Activated T-helper 1 cell treated with anti-CD3 and anti-CD28 coated beads, Interleukin-12 subunit alpha, Interleukin-12 subunit beta, Interleukin-2, Interleukin-4 antibody, amounts not matched to agents 30 ng/mL and 10 ng/mL and 1 ng/mL, durations not matched to agents 14 hours and 24 hours and 36 hours (primary cell): Measurements from ENCODE around the gene UBE4B. TPM values are rescaled to one million over a fixed set of nuclear protein-coding genes. Genes with fewer than 3 reads are reported as not detected.
"Not testable (repeated sequence)": the region's sequence is repeated elsewhere in the genome, so short reads cannot be mapped to it uniquely, and the experiment has no call there.

Experiments
- DNase-seq: peaks from one replicate; pipeline ENCODE4 v3.0.0; 2021; ENCODE audit warnings: low spot score
- H3K27ac Mint-ChIP-seq: one replicate; pipeline ENCODE4 v1.8.0; 2021; ENCODE audit warnings: mild to moderate bottlenecking, mixed read lengths
- H3K27me3 Mint-ChIP-seq: one replicate; pipeline ENCODE4 v1.8.0; 2022; ENCODE audit warnings: mild to moderate bottlenecking, moderate library complexity, mixed read lengths; ENCODE audit not compliant: insufficient read depth
- H3K36me3 Mint-ChIP-seq: one replicate; pipeline ENCODE4 v1.8.0; 2021; ENCODE audit warnings: low read depth, mixed read lengths
- H3K4me1 Mint-ChIP-seq: one replicate; pipeline ENCODE4 v1.8.0; 2021; ENCODE audit warnings: low read depth, mixed read lengths
- H3K4me3 Mint-ChIP-seq: one replicate; pipeline ENCODE4 v1.8.0; 2021; ENCODE audit warnings: mild to moderate bottlenecking, moderate library complexity, mixed read lengths
- H3K9me3 Mint-ChIP-seq: one replicate; pipeline ENCODE4 v1.8.0; 2021; ENCODE audit warnings: mixed read lengths
- intact Hi-C: fragments of 100-400 bp; cut with micrococcal nuclease; formaldehyde crosslinking; loops from one replicate; pipeline ENCODE4 v1.15.1; 2024
- total RNA-seq: library from RNA; stranded (reverse); gene quantifications from 2 replicates; pipeline ENCODE4 v1.2.3, GENCODE V29; 2022

The UBE4B gene
- total RNA-seq, 1 donor from 2014 or later, result 31.3 TPM

GRCh38 chr1:10019561-10019960 is 13.2 kb upstream of the UBE4B start:
- Mint-ChIP-seq H3K27me3 (peaks cover 9% of the 10 kb centered on the region), H3K9me3 (no peaks in the 10 kb centered on the region), H3K27ac (no peak overlapping the region), H3K4me1 (no peaks in the 10 kb centered on the region), H3K4me3 (no peak overlapping the region), H3K36me3 (no peaks in the 10 kb centered on the region)
- intact Hi-C loops, result no loop called here
- DNase-seq, result no peak

- H3K9me3 Mint-ChIP-seq, result no peaks in the 10 kb centered on the region
- no peaks in the 10 kb centered on the region for H3K4me1 Mint-ChIP-seq
- no peak for DNase-seq
- H3K4me3 Mint-ChIP-seq, result no peak overlapping the region
- intact Hi-C loops, result no loop called here
- peaks cover 7% of the 10 kb centered on the region for H3K27me3 Mint-ChIP-seq
- H3K36me3 Mint-ChIP-seq, result no peaks in the 10 kb centered on the region
- no peak overlapping the region for H3K27ac Mint-ChIP-seq
Observed at GRCh38 chr1:10020086-10020485, 12.7 kb upstream of the UBE4B start.

GRCh38 chr1:10020678-10021077 is 12.1 kb upstream of the UBE4B start:
- H3K4me1 Mint-ChIP-seq, intact Hi-C loops, H3K9me3 Mint-ChIP-seq, H3K27me3 Mint-ChIP-seq, H3K36me3 Mint-ChIP-seq, DNase-seq, H3K27ac Mint-ChIP-seq, H3K4me3 Mint-ChIP-seq: not testable (repeated sequence)

DNA sequence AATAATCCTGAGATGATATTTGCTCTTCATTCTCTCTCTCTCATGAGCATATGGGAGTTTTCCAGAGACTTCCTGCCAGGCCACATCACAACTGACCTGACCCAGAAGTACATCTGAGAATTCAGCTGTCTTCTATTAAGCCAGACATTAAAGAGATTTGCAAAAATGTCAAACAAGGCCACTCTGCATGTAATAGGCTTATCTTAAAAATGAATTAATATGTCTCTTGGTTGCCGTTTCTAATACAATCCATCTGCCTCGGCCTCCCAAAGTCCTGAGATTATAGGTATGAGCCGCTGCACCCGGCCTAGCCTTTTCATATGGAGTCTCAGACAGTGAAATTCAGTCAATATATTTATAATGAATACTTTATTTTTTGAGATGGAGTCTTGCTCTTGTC is 10.8 kb upstream of the UBE4B start:
- DNase-seq, H3K4me1 Mint-ChIP-seq, H3K4me3 Mint-ChIP-seq, H3K27ac Mint-ChIP-seq, intact Hi-C loops, H3K9me3 Mint-ChIP-seq, H3K27me3 Mint-ChIP-seq, H3K36me3 Mint-ChIP-seq: not testable (repeated sequence)

GRCh38 chr1:10022656-10023055 is 10.1 kb upstream of the UBE4B start:
- intact Hi-C loops, result no loop called here
- Mint-ChIP-seq H3K4me3 (no peak overlapping the region), H3K27ac (no peak overlapping the region), H3K36me3 (no peaks in the 10 kb centered on the region), H3K4me1 (no peaks in the 10 kb centered on the region), H3K9me3 (no peaks in the 10 kb centered on the region), H3K27me3 (peaks cover 3% of the 10 kb centered on the region)
- no peak for DNase-seq

DNA sequence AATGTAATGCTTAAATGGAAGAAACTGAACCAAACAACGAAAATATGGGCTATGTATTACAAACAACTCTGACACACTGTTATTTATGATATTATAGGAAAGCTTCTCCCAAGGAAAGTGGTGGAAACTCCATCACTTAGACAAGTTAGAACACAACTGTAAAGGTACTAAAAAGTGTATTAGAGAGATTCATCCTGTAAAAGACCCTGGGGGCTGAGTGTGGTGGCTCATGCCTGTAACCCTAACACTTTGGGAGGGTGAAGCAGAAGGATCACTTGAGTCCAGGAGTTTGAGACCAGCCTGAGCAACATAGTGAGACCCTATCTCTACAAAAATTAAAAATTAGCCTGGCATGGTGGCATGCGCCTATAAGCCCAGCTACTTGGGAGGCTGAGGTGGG is 7.4 kb upstream of the UBE4B start:
- intact Hi-C loops, result no loop called here
- no peak for DNase-seq
- Mint-ChIP-seq H3K9me3 (no peaks in the 10 kb centered on the region), H3K27me3 (peaks cover 2% of the 10 kb centered on the region), H3K27ac (no peak overlapping the region), H3K4me1 (no peaks in the 10 kb centered on the region), H3K36me3 (no peaks in the 10 kb centered on the region), H3K4me3 (no peak overlapping the region)

- intact Hi-C loops, result no loop called here
- no peak overlapping the region for H3K4me3 Mint-ChIP-seq
- H3K9me3 Mint-ChIP-seq, result no peaks in the 10 kb centered on the region
- no peak overlapping the region for H3K27ac Mint-ChIP-seq
- peaks cover 2% of the 10 kb centered on the region for H3K27me3 Mint-ChIP-seq
- peaks cover 1% of the 10 kb centered on the region for H3K4me1 Mint-ChIP-seq
- no peak for DNase-seq
- no peaks in the 10 kb centered on the region for H3K36me3 Mint-ChIP-seq
Observed at GRCh38 chr1:10027027-10027426, 5.7 kb upstream of the UBE4B start.

DNA sequence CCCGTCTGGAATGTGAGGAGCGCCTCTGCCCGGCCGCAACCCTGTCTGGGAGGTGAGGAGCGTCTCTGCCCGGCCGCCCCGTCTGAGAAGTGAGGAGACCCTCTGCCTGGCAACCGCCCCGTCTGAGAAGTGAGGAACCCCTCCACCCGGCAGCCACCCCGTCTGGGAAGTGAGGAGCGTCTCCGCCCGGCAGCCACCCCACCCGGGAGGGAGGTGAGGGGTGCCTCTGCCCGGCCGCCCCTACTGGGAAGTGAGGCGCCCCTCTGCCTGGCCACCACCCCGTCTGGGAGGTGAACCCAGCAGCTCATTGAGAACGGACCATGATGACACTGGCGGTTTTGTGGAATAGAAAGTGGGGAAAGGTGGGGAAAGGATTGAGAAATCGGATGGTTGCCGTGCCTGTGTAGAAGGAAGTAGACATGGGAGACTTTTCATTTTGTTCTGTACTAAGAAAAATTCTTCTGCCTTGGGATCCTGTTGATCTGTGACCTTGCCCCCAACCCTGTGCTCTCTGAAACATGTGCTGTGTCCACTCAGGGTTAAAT is 3.7 kb upstream of the UBE4B start:
- H3K27ac Mint-ChIP-seq, DNase-seq, intact Hi-C loops, H3K36me3 Mint-ChIP-seq, H3K9me3 Mint-ChIP-seq, H3K27me3 Mint-ChIP-seq, H3K4me3 Mint-ChIP-seq: not testable (repeated sequence)
- H3K4me1 Mint-ChIP-seq, result peaks cover 11% of the 10 kb centered on the region

- DNase-seq, result no peak
- peaks cover 23% of the 10 kb centered on the region for H3K4me1 Mint-ChIP-seq
- intact Hi-C loops, result loop anchor here (5.0 kb wide), 1 partner anchor 799 kb away; the partner anchor contains the start of gene H6PD
- H3K27ac Mint-ChIP-seq, result no peak overlapping the region
- H3K27me3 Mint-ChIP-seq, result peaks cover 2% of the 10 kb centered on the region
- H3K9me3 Mint-ChIP-seq, result no peaks in the 10 kb centered on the region
- H3K4me3 Mint-ChIP-seq, result no peak overlapping the region
- H3K36me3 Mint-ChIP-seq, result peaks cover 4% of the 10 kb centered on the region
Observed at GRCh38 chr1:10031461-10031860, 1.3 kb upstream of the UBE4B start.

- Mint-ChIP-seq H3K9me3 (no peaks in the 10 kb centered on the region), H3K4me3 (peak overlapping the region; percentile 93), H3K27ac (peak overlapping the region; percentile 88), H3K4me1 (peaks cover 23% of the 10 kb centered on the region), H3K36me3 (peaks cover 4% of the 10 kb centered on the region), H3K27me3 (peaks cover 2% of the 10 kb centered on the region)
- intact Hi-C loops, result loop anchor here (1.0 to 5.0 kb wide), 6 partner anchors 41 to 801 kb away; partner anchors contain the start of genes H6PD, KIF1B, LZIC and NMNAT1
- DNase-seq, result peak; percentile 2
Observed at GRCh38 chr1:10033359-10033845, 644 bp downstream of the UBE4B start.

DNA sequence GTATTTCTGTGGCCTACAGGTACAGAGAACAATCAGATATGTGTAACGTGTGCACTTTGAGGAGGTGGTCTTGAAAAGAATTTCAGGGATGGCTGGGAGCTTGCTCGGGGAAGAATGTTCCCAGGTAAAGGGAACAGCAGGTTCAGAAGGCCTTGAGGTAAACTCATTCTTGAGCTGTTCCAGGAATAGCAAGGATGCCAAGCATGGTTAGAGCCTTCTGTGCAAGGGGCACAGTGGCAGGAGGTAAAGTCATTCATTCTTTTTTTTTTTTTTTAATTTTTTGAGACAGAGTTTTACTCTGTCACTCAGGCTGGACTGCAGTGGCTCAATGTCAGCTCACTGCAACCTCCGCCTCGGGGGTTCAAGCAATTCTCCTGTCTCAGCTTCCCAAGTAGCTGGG is 10.0 kb downstream of the UBE4B start:
- no peak for DNase-seq
- no peaks in the 10 kb centered on the region for H3K27me3 Mint-ChIP-seq
- peaks cover 13% of the 10 kb centered on the region for H3K36me3 Mint-ChIP-seq
- intact Hi-C loops, result no loop called here
- peaks cover 7% of the 10 kb centered on the region for H3K4me1 Mint-ChIP-seq
- H3K4me3 Mint-ChIP-seq, result no peak overlapping the region
- H3K27ac Mint-ChIP-seq, result no peak overlapping the region
- no peaks in the 10 kb centered on the region for H3K9me3 Mint-ChIP-seq

- H3K4me3 Mint-ChIP-seq, result no peak overlapping the region
- intact Hi-C loops, result no loop called here
- DNase-seq, result no peak
- no peaks in the 10 kb centered on the region for H3K27me3 Mint-ChIP-seq
- peaks cover 13% of the 10 kb centered on the region for H3K4me1 Mint-ChIP-seq
- no peak overlapping the region for H3K27ac Mint-ChIP-seq
- H3K36me3 Mint-ChIP-seq, result peaks cover 8% of the 10 kb centered on the region
- H3K9me3 Mint-ChIP-seq, result no peaks in the 10 kb centered on the region
Observed at GRCh38 chr1:10045480-10046355, 13.0 kb downstream of the UBE4B start.

- intact Hi-C loops, result no loop called here
- Mint-ChIP-seq H3K4me1 (peaks cover 13% of the 10 kb centered on the region), H3K27me3 (no peaks in the 10 kb centered on the region)
Observed at GRCh38 chr1:10046356-10047085, 13.8 kb downstream of the UBE4B start.

More at GRCh38 chr1:10046356-10047085, 13.8 kb downstream of the UBE4B start:
- H3K4me3 Mint-ChIP-seq, result no peak overlapping the region
- DNase-seq, result no peak
- no peaks in the 10 kb centered on the region for H3K9me3 Mint-ChIP-seq
- peaks cover 9% of the 10 kb centered on the region for H3K36me3 Mint-ChIP-seq
- H3K27ac Mint-ChIP-seq, result no peak overlapping the region
